HG02588 (cell line): ENCODE measurements around the gene FRMD3.
A peak's percentile ranks its signal among the peaks of the same experiment; 100 is the strongest.
"Not testable (repeated sequence)": the region's sequence is repeated elsewhere in the genome, so short reads cannot be mapped to it uniquely, and the experiment has no call there.

Experiments
- ATAC-seq: cut with Tn5 transposase; IDR thresholded peaks from one replicate; pipeline ENCODE4 v1.9.1; 2021; ENCODE audit warnings: mild to moderate bottlenecking, moderate library complexity; ENCODE audit not compliant: unreplicated experiment

Gene FRMD3

GRCh38 chr9:83526211-83526610 is 12.0 kb downstream of the FRMD3 start:
- no peak for ATAC-seq

GRCh38 chr9:83523684-83524083 is 14.5 kb downstream of the FRMD3 start:
- no peak for ATAC-seq

- no peak for ATAC-seq
These were observed 16.8 kb downstream of the FRMD3 start for GRCh38 chr9:83521411-83521810.

GRCh38 chr9:83521011-83521410 is 17.2 kb downstream of the FRMD3 start:
- no peak for ATAC-seq

- ATAC-seq, result no peak
These were observed 17.9 kb downstream of the FRMD3 start for GRCh38 chr9:83520292-83520691.

- not testable (repeated sequence) for ATAC-seq
These were observed 20.2 kb downstream of the FRMD3 start for GRCh38 chr9:83517980-83518379.

- ATAC-seq, result no peak
These were observed 23.4 kb downstream of the FRMD3 start for GRCh38 chr9:83514767-83515166.

GRCh38 chr9:83512621-83513020 is 25.6 kb downstream of the FRMD3 start:
- no peak for ATAC-seq

- peak; percentile 90 for ATAC-seq
These were observed 27.1 kb downstream of the FRMD3 start for GRCh38 chr9:83511051-83511450.

GRCh38 chr9:83509402-83509801 is 28.8 kb downstream of the FRMD3 start:
- ATAC-seq, result no peak

- ATAC-seq, result no peak
These were observed 30.1 kb downstream of the FRMD3 start for GRCh38 chr9:83508067-83508466.

GRCh38 chr9:83505282-83505681 is 32.9 kb downstream of the FRMD3 start:
- no peak for ATAC-seq

- ATAC-seq, result no peak
These were observed 34.3 kb downstream of the FRMD3 start for GRCh38 chr9:83503866-83504265.

- ATAC-seq, result no peak
These were observed 36.6 kb downstream of the FRMD3 start for GRCh38 chr9:83501565-83501964.

- ATAC-seq, result no peak
These were observed 40.8 kb downstream of the FRMD3 start for GRCh38 chr9:83497441-83497840.

- ATAC-seq, result no peak
These were observed 46.2 kb downstream of the FRMD3 start for GRCh38 chr9:83491995-83492394.

GRCh38 chr9:83491413-83491812 is 46.8 kb downstream of the FRMD3 start:
- no peak for ATAC-seq

- no peak for ATAC-seq
These were observed 48.2 kb downstream of the FRMD3 start for GRCh38 chr9:83489961-83490360.

GRCh38 chr9:83484990-83485389 is 53.2 kb downstream of the FRMD3 start:
- no peak for ATAC-seq

- no peak for ATAC-seq
These were observed 55.0 kb downstream of the FRMD3 start for GRCh38 chr9:83483223-83483622.

- ATAC-seq, result no peak
These were observed 58.4 kb downstream of the FRMD3 start for GRCh38 chr9:83479765-83480164.

- no peak for ATAC-seq
These were observed 60.6 kb downstream of the FRMD3 start for GRCh38 chr9:83477571-83477970.

GRCh38 chr9:83477120-83477519 is 61.1 kb downstream of the FRMD3 start:
- ATAC-seq, result no peak

- no peak for ATAC-seq
These were observed 61.7 kb downstream of the FRMD3 start for GRCh38 chr9:83476513-83476912.
